Osteoblast (primary cell): ENCODE measurements around the gene PYCR2. TPM values are rescaled to one million over a fixed set of nuclear protein-coding genes. Genes with fewer than 3 reads are reported as not detected.

ENCODE experiments used
- DNase-seq: peaks from one replicate; pipeline ENCODE4 v3.0.0; 2011; ENCODE audit warnings: low spot score, mixed read lengths; ENCODE audit not compliant: insufficient read length; ENCODE audit errors: missing footprints
- H2AFZ ChIP-seq: 2 replicates; pipeline ENCODE4 v1.6.0; 2011; ENCODE audit warnings: mild to moderate bottlenecking, low read length
- H3K27ac ChIP-seq: 2 replicates; pipeline ENCODE4 v1.5.1; 2011; ENCODE audit warnings: mild to moderate bottlenecking, low read depth, low read length, moderate library complexity
- H3K27me3 ChIP-seq: 2 replicates; pipeline ENCODE4 v1.6.0; 2012; ENCODE audit warnings: mild to moderate bottlenecking, control low read depth, inconsistent platforms, low read length, moderate library complexity; ENCODE audit not compliant: insufficient read depth
- H3K36me3 ChIP-seq: 2 replicates; pipeline ENCODE4 v1.5.1; 2011; ENCODE audit warnings: mild to moderate bottlenecking, low read length, control low read depth, moderate library complexity; ENCODE audit not compliant: insufficient read depth
- H3K4me1 ChIP-seq: 2 replicates; pipeline ENCODE4 v1.5.1; 2011; ENCODE audit warnings: mild to moderate bottlenecking, low read length, control low read depth, moderate library complexity; ENCODE audit not compliant: insufficient read depth
- H3K4me2 ChIP-seq: 2 replicates; pipeline ENCODE4 v1.6.0; 2011; ENCODE audit warnings: mild to moderate bottlenecking, low read length; ENCODE audit not compliant: insufficient read depth
- H3K4me3 ChIP-seq: fragments of 200-600 bp; sonication (generic); 3 replicates; pipeline ENCODE4 v1.5.1; 2012; ENCODE audit warnings: mild to moderate bottlenecking, low read length, inconsistent platforms; ENCODE audit not compliant: insufficient read depth
- H3K79me2 ChIP-seq: 2 replicates; pipeline ENCODE4 v1.6.0; 2012; ENCODE audit warnings: mild to moderate bottlenecking, low read length, control low read depth, inconsistent platforms; ENCODE audit not compliant: insufficient read depth
- H3K9me3 ChIP-seq: 2 replicates; pipeline ENCODE4 v1.5.1; 2011; ENCODE audit warnings: low read depth, low read length, control low read depth
- H4K20me1 ChIP-seq: 2 replicates; pipeline ENCODE4 v1.6.0; 2012; ENCODE audit warnings: mild to moderate bottlenecking, low read length, control low read depth; ENCODE audit not compliant: insufficient read depth
- total RNA-seq: library from RNA; depleted of rRNA; stranded (reverse); fragments of >200 nt; gene quantifications from 2 replicates; pipeline ENCODE4 v1.2.3, GENCODE V29; 2012
- TF ChIP-seq, protein P1 (sequence below): IDR thresholded peaks from 2 replicates; pipeline ENCODE4 v1.5.1; 2011; ENCODE audit warnings: mild to moderate bottlenecking, low read depth, low read length, moderate library complexity; ENCODE audit errors: extremely low read depth

Gene PYCR2
- total RNA-seq, 1 donor = 29.0 TPM

DNA sequence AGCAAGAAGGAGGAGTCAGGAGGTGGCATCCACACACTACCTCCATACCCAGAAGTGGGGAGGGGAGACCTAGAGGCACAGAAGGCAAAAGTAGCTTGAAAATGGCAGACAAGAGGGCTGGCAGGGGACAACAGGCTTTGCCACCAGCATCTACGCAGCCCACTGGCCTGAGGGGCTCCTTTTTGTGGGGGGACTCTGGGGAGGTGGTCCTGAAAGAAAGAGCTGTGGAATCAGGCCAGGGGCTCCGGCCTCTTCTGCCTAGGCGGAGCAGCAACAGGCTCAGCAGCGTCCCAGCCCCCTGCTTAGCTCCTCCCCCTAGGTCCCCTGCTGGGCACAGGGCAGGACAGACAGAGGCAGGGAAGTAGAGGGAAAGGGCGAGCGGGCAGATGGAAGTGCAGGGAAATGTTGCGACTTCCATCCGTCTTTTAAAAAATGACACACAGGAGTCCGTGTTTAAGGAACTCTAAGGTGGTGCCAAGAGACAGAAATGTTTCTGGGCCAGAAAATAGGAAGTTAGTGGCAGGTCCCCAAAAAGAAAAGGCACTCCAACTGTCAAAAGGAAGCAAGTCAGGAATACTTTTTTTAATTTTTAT, 27.0 kb upstream of the PYCR2 start:
- Histone ChIP-seq H3K79me2 (no peaks in the 10 kb centered on the region), H3K9me3 (no peaks in the 10 kb centered on the region), H4K20me1 (no peaks in the 10 kb centered on the region), H3K4me3 (no peak overlapping the region), H2AFZ (no peak overlapping the region), H3K4me2 (no peak overlapping the region), H3K4me1 (no peaks in the 10 kb centered on the region), H3K27ac (no peak overlapping the region), H3K27me3 (peaks cover 22% of the 10 kb centered on the region), H3K36me3 (no peaks in the 10 kb centered on the region)
- DNase-seq = no peak
- TF ChIP-seq, protein P1, sequence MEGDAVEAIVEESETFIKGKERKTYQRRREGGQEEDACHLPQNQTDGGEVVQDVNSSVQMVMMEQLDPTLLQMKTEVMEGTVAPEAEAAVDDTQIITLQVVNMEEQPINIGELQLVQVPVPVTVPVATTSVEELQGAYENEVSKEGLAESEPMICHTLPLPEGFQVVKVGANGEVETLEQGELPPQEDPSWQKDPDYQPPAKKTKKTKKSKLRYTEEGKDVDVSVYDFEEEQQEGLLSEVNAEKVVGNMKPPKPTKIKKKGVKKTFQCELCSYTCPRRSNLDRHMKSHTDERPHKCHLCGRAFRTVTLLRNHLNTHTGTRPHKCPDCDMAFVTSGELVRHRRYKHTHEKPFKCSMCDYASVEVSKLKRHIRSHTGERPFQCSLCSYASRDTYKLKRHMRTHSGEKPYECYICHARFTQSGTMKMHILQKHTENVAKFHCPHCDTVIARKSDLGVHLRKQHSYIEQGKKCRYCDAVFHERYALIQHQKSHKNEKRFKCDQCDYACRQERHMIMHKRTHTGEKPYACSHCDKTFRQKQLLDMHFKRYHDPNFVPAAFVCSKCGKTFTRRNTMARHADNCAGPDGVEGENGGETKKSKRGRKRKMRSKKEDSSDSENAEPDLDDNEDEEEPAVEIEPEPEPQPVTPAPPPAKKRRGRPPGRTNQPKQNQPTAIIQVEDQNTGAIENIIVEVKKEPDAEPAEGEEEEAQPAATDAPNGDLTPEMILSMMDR = no peak

DNA sequence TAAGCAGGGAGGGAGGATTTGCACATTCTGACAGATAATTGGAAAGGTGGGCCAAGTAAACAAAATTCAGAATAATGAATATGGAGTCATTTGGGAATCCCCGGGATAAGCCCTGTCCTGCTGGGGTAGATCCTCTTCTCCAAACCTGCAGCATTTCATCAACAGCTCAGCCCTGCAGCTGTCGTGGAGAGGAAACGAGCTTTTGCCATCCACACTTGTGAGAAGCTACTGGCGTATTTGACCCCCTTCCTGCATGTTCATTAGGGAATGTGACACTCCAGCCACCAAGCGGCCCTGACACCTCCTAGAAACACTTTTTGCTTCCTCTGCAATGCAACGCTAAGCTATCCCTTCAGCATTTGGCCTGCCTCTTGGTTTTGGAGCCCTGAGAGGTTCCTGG, 25.0 kb upstream of the PYCR2 start:
- TF ChIP-seq, protein P1 = no peak
- DNase-seq = no peak
- no peaks in the 10 kb centered on the region for H3K79me2 ChIP-seq
- H3K27ac ChIP-seq = no peak overlapping the region
- H2AFZ ChIP-seq = no peak overlapping the region
- no peak overlapping the region for H3K4me2 ChIP-seq
- H3K9me3 ChIP-seq = no peaks in the 10 kb centered on the region
- H3K4me3 ChIP-seq = no peak overlapping the region
- peaks cover 22% of the 10 kb centered on the region for H3K27me3 ChIP-seq
- H3K36me3 ChIP-seq = no peaks in the 10 kb centered on the region
- H4K20me1 ChIP-seq = no peaks in the 10 kb centered on the region
- no peaks in the 10 kb centered on the region for H3K4me1 ChIP-seq

DNA sequence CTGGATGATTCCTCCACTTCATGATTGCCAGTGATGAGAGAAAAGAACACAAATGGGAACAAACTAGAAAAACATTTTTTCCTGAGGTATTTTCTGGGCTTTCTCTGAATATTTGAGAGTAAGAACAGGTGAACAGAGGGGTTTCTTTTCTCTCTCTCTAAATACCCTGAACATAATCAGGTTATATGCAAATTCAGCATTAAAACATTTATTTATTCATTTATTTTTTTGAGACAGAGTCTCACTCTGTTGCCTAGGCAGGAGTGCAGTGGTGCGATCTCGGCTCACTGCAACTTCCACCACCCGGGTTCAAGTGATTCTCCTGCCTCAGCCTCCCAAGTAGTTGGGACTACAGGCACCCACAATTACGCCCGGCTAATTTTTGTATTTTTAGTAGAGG, 22.8 kb upstream of the PYCR2 start:
- no peaks in the 10 kb centered on the region for H3K36me3 ChIP-seq
- no peaks in the 10 kb centered on the region for H4K20me1 ChIP-seq
- H3K9me3 ChIP-seq = no peaks in the 10 kb centered on the region
- H3K4me3 ChIP-seq = no peak overlapping the region
- no peak overlapping the region for H2AFZ ChIP-seq
- TF ChIP-seq, protein P1 = no peak
- H3K79me2 ChIP-seq = no peaks in the 10 kb centered on the region
- no peak for DNase-seq
- peaks cover 22% of the 10 kb centered on the region for H3K27me3 ChIP-seq
- H3K4me2 ChIP-seq = no peak overlapping the region
- H3K4me1 ChIP-seq = no peaks in the 10 kb centered on the region
- H3K27ac ChIP-seq = no peak overlapping the region

DNA sequence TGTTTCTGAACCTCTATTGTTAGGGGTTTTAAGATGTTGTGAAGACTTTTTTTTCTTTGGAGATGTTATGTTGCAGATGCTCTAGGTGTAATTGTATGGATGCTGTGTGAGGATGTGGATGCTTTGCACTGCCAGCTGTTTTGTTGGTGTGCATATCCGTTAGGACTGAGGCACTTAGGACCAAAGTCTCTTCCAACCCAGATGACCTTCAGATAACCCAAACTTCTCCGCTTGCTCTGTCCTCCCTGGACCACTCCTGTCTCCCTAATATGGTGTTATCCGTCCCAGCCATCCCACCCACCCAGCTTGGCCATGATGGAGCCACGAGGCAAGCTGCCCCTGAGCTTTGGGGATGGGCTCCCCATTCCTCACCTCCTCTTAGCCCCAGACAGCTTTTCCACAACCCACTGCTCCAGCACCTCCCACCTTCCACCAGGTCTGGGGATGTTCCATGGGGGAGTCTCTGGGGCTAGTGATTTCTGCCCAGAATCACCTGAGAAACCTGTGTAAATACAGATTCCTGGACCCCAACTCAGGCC, 22.1 kb upstream of the PYCR2 start:
- Histone ChIP-seq H3K27me3 (peaks cover 22% of the 10 kb centered on the region), H3K79me2 (no peaks in the 10 kb centered on the region), H3K4me3 (no peak overlapping the region), H3K27ac (no peak overlapping the region), H2AFZ (no peak overlapping the region), H3K36me3 (no peaks in the 10 kb centered on the region), H3K4me2 (no peak overlapping the region), H3K9me3 (no peaks in the 10 kb centered on the region), H4K20me1 (no peaks in the 10 kb centered on the region), H3K4me1 (no peaks in the 10 kb centered on the region)
- TF ChIP-seq, protein P1 = no peak
- DNase-seq = no peak
